Thoracic aorta (tissue), 2 donors: Measurements from ENCODE around the gene HOXB8. TPM values are rescaled to one million over a fixed set of nuclear protein-coding genes. Genes with fewer than 3 reads are reported as not detected.

Experiments
- ATAC-seq: fragments of 150-250 bp; one replicate; pipeline ENCODE4 v1.8.0; 2017; ENCODE audit warnings: low read depth; ENCODE audit not compliant: insufficient number of reproducible peaks, low FRiP score
- DNase-seq: peaks from one replicate; pipeline ENCODE4 v3.0.0-alpha.2; 2020; ENCODE audit warnings: low spot score
- H3K27ac ChIP-seq, 2 donors: fragments of 200-600 bp; sonication (generic); 1 replicate in 1 of 2; 2 replicates in 1 of 2; pipeline ENCODE4 v1.5.1; 2016; ENCODE audit warnings: mild to moderate bottlenecking in 2 of 2, moderate library complexity in 2 of 2
- H3K27me3 ChIP-seq: fragments of 200-600 bp; sonication (generic); replicated peaks from 2 replicates; pipeline ENCODE4 v1.6.0; 2016; ENCODE audit warnings: mild to moderate bottlenecking; ENCODE audit not compliant: insufficient read depth
- H3K36me3 ChIP-seq: fragments of 200-600 bp; sonication (generic); one replicate; pipeline ENCODE4 v1.5.1; 2016
- H3K4me1 ChIP-seq, 2 donors: fragments of 200-600 bp; sonication (generic); 1 replicate in 1 of 2; 2 replicates in 1 of 2; pipeline versions ENCODE4 v1.5.1 to v1.6.0; 2016; ENCODE audit warnings: low read depth in 2 of 2, mild to moderate bottlenecking in 1 of 2; ENCODE audit not compliant: control insufficient read depth in 1 of 2
- H3K4me3 ChIP-seq: fragments of 200-600 bp; sonication (generic); 2 replicates; pipeline ENCODE4 v1.5.1; 2016; ENCODE audit warnings: mild to moderate bottlenecking
- H3K9me3 ChIP-seq: fragments of 200-600 bp; sonication (generic); 2 replicates; pipeline ENCODE4 v1.5.1; 2016
- CTCF ChIP-seq: fragments of 200-600 bp; sonication (generic); IDR thresholded peaks from one replicate; pipeline ENCODE4 v1.5.1; 2019; ENCODE audit warnings: antibody characterized with exemption
- total RNA-seq, 2 donors: library from RNA; depleted of rRNA; stranded (reverse); fragments of >200 nt; gene quantifications; one replicate each; pipeline versions ENCODE4 v1.1.0 to v1.2.3, GENCODE V29; 2016

HOXB8 gene
- total RNA-seq, result 1 to 10 TPM in 1 of 2 donors, not detected in 1; 1.4 TPM

GRCh38 chr17:48615047-48615962, at the start of gene HOXB8:
TSS of gene HOXB8 (minus strand) at chr17:48615292. CDS start at chr17:48614704, 588 bp downstream.
- ATAC-seq, result no peak
- Histone ChIP-seq H3K4me3 (peak within 1 kb of the TSS; percentile 81), H3K4me1 (peaks cover 4 to 40% of the 10 kb centered on the region in 2 donors)

GRCh38 chr17:48663134-48663924, 48.2 kb upstream of the HOXB8 start:
- H3K27ac ChIP-seq, result no peak overlapping the region
- no peaks in the 10 kb centered on the region for H3K27me3 ChIP-seq
- H3K4me3 ChIP-seq, result no peak overlapping the region
- no peaks in the 10 kb centered on the region for H3K4me1 ChIP-seq
- ATAC-seq, result no peak
- TF ChIP-seq CTCF, result no peak
- no peak for DNase-seq
- H3K9me3 ChIP-seq, result no peaks in the 10 kb centered on the region
- no peaks in the 10 kb centered on the region for H3K36me3 ChIP-seq

More at GRCh38 chr17:48615047-48615962, at the start of gene HOXB8:
- H3K9me3 ChIP-seq, result no peaks in the 10 kb centered on the region
- no peak for TF ChIP-seq CTCF
- DNase-seq, result no peak
- H3K27ac ChIP-seq, result no peak within 1 kb of the TSS
- peaks cover 29% of the 10 kb centered on the region for H3K27me3 ChIP-seq
- no peaks in the 10 kb centered on the region for H3K36me3 ChIP-seq

GRCh38 chr17:48655913-48656312, 40.8 kb upstream of the HOXB8 start:
- DNase-seq, result no peak
- no peak for TF ChIP-seq CTCF

GRCh38 chr17:48649741-48650140, 34.6 kb upstream of the HOXB8 start:
- ATAC-seq, result no peak
- no peak for TF ChIP-seq CTCF
- peaks cover 7 to 10% of the 10 kb centered on the region in 2 donors for H3K4me1 ChIP-seq

More at GRCh38 chr17:48655913-48656312, 40.8 kb upstream of the HOXB8 start:
- no peak overlapping the region for H3K4me3 ChIP-seq
- ATAC-seq, result no peak
- no peak overlapping the region for H3K27ac ChIP-seq
- H3K4me1 ChIP-seq, result no peaks in the 10 kb centered on the region
- no peaks in the 10 kb centered on the region for H3K9me3 ChIP-seq
- H3K27me3 ChIP-seq, result no peaks in the 10 kb centered on the region
- no peaks in the 10 kb centered on the region for H3K36me3 ChIP-seq

GRCh38 chr17:48647963-48648245, 32.8 kb upstream of the HOXB8 start:
- TF ChIP-seq CTCF, result no peak
- Histone ChIP-seq H3K36me3 (no peaks in the 10 kb centered on the region), H3K4me1 (peaks cover 7 to 10% of the 10 kb centered on the region in 2 donors), H3K27ac (no peak overlapping the region), H3K9me3 (no peaks in the 10 kb centered on the region), H3K27me3 (peaks cover 17% of the 10 kb centered on the region), H3K4me3 (peak overlapping the region; percentile 66)
- ATAC-seq (no peak), DNase-seq (no peak)

More at GRCh38 chr17:48649741-48650140, 34.6 kb upstream of the HOXB8 start:
- no peak overlapping the region for H3K27ac ChIP-seq
- H3K9me3 ChIP-seq, result no peaks in the 10 kb centered on the region
- peaks cover 10% of the 10 kb centered on the region for H3K27me3 ChIP-seq
- no peak for DNase-seq
- no peak overlapping the region for H3K4me3 ChIP-seq
- H3K36me3 ChIP-seq, result no peaks in the 10 kb centered on the region
